ENCODE results near the gene ATP5F1B.

Gene ATP5F1B

DNA sequence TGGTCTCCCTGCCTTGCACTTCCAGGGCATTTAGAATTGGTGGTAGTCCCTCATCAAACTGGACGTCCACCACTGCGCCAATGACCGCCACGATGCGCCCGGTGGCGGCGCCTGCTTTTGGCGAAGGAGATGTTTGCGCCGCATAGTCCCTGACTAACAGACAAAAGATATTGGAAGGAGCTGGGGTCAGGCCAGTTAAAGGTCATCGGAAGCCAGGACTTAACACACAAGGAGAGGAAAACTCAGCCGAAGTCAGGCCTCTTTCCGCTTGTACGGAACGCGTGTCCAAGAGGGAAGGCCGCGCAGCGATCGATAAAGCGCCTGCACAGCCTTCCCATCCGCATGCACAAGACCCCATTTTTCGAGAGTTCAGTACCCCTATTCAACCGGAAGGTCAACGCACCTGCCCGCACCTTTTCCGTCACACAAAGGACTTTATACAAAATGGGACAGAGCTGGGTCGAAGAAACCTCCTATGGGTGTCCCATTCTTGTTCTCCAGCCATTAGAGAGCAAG is 525 bp downstream of the ATP5F1B start:
- no peak for DNase-seq

DNA sequence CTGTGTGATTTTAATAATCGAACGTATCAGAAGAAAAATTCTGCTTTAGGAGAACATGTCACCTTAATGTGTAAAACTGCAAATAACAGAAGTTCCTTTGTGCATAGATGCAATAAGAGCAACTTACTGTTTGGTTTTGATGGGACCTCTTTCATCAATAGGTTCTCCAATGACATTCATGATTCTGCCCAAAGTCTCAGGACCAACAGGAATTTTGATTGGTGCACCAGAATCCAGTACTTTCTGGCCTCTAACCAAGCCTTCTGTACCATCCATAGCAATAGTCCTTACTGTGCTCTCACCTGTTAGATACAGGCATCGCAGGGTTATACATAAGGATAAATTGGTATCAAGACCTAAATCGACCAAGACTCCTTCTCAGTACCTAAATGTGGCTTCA is 1.1 kb downstream of the ATP5F1B start:
- DNase-seq: no peak

DNA sequence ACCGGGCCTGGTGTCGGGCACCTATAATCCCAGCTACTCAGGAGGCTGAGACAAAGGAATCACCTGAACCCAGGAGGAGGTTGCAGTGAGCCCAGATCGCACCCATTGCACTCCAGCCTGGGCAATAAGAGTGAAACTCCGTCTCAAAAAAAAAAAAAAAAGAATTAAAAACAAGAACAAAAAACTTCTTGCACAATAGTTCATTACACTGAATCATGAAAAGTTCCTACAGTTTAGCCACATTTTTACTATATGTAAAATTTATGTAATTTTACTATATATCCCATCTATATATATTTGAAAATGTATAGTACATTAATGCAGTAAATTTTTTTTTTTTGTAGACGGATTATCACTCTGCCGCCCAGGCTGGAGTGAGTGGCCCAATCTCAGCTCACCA is 4.6 kb downstream of the ATP5F1B start:
- DNase-seq: no peak

DNA sequence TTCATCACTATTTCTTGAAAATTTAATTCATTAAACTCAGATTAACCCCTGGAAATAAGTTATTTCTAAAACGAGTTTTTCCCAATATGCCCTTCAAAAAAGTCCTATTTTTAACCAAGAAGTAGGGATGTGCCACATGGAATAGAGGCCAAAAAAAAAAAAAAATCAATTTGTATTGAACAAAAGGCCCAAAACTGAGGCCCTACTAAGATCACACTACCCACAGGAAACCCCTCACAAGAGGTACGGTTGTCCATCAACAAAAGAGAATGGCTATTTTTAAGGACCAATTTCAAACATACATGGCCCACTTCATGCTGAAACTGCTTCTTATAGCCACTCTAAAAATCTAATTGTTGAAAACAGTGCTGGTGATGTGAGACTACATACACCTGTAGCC is 8.2 kb downstream of the ATP5F1B start:
- DNase-seq: no peak

DNA sequence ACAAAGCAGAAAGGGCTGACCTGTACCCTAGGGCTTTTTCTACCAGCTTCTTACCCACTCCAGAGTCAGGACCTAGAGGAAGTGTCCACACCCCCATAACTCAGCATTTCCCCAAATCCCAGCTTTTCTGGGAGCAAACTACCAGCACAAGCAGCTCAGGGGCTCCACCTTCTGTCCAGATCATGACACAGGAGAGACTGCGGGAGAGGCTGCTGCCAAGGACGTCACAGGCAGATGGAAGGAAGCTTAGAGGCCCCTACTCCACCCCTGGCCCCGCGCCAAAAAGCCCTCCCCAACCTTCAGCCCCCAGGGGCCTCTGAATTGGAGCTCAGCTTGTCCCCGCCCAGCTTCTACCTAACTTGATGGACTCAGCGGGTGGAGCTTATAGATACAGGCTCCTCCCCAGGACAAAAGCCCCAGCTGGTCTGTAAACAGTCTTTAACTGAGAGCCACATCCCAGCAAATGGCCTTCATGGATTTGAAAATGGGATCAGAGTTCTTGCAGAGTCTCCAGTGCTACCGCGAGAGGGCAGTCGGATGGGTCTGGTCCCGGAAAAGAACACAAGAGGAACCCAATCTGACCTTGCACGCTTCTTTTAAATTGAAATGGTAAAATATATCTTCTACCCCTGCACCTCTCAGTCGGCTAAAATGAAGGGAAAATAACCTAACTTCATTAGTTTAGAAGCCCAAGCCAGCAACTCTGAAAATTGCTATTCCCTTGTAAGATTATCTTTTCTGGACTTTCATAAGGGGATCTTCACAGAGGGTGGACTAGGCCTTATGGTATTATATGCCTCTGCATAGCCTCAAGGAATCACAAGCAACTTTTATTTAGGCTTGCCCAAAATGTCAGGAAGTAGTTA is 8.9 kb downstream of the ATP5F1B start:
- DNase-seq: peak; percentile 87

DNA sequence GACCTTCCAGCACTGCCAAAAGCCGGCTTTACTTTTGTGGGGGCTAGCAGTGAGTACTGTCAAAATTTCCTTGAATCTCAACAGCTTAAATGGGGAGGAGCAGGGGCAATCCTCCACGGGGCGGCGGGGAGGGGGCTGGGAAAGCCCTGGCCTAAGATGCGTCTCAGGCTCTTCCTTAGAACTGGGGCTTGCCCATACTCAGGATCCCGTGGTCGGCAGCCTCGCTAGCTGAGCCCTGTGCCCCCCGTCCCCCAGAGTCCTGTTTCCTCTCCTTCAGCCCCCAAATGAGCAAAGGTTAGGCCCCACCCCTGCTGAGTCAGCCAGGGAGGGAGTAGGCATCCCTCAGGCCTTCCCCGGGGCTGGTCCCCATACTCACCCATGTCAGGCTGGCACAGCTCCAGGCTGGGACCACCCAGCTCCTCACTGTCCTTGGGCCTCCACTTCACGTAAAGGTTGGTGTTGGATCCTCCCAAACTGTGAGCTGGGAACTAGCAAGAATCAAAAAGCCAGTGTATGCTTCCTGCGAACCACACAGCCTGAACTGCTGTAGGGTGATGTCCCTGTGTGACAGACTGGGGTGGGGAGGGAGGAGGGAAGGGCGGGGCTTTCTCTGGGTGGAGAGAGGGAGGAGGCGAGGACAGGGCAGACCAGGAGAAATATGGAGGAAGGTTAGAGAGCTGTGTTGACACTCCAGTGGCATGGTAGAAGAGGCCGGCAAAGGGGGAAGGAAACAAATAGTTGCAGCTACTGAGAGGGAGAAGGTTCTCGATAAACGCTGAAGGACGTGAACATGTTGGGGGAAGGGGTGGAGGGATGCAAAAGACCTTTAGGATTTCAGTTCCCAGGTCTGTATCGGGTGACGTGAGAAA is 9.7 kb downstream of the ATP5F1B start:
- DNase-seq: peak; percentile 29

DNA sequence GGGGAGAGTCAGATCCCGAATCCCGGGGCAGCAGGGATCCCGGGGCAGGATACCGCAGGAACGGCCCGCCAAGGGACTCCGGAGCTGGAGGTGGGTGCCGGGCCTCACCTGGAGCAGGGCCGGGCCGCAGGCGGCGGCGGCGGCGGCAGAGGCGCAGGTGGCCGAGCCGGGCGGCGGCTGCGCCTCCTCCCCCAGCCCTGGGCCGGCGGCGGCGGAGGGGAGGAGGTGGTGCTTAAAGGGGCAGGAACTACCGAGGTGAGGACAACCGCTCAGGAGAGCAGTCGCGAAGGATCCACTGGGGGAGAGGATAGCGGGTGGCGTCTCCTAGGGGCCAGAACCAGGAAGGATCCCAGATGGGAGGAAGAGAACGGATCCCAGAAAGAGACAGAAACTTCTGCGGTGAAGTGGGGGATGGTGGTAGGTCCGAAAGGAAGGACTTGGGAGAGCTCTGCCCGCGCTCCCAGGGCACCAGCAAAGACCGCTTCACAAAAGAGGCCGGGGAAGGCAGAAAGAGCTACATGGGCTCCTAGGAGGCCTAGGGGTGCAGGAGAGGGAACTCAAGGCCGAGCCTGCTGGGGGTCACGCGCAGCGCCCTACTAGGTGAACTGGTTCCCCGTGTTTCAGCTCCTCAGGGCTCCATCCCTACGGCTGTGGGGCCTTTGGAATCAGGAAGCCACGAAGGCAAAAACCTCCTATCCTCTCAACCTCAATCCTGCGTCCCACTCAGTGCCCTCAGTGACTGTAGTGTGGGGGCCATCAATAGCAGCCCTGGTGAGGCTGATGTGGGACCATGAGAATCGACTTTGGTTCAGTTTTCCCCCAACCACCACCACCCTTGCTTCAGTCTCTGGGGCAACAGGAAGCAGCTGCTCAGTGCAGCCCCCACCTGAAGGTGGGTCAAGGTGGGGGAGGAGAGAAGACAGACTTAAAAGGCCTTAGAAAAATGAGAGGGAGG is 10.7 kb downstream of the ATP5F1B start:
- DNase-seq: no peak

DNA sequence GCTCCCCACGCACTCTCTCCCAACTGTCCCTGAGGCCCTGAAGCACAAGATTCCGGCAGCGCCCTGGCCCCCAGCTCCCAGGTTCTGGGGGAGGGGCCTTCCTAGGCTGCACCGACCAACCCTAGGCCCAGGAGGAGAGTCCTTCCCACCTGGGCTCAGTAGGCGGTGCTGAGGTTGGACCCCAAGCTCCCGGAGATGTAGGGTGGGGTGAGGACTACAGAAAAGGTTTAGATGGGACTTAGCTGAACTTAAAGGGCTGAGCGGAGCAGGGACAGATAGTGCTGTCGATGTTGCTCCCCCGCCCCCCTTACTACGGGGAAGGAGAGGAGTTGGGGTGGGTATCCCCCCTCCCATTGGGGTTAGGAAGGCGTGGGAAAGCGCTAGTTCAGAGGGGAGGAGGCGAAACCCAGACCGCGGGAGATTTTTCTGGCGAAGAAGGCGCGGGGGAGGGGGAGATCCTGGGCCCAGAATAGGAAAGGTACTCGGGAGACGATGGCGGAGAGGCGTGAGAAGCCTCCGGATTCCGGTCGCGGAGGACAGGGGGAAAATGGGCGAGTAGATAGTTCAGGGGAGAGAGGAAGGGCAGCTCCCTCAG is 11.4 kb downstream of the ATP5F1B start:
- no peak for DNase-seq

DNA sequence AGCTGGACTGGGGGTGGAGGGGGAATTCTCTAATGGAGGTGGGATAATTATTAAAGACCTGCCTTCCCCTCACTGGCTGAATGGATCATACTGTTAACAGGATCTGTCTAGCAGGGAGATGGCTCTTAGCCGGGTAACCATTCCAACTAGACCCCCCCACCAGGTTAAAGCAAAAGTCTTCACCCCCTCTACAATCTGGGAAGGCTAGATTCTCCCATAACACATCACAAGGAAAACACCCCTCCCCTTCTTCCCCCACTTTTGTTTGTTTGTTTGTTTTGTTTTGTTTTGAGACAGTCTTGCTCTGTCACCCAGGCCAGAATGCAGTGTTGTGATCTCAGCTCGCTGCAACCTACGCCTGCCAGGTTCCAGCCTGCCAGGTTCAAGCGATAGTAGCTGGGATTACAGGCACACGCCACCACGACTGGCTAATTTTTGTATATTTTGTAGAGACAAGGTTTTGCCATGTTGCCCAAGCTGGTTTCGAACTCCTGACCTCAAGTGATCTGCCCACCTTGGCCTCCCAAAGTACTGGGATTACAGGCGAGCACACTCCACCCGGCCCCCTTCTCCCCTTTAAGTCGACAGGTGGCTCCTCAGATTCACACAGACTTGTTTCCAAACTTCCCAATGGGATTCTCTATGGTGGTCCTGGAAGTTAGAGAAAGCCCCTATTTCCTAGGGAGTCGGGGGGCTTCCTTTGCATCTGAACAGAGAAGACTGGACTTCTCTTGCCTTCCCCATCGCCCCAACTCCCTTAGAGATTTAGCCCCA is 12.1 kb downstream of the ATP5F1B start:
- no peak for DNase-seq

DNA sequence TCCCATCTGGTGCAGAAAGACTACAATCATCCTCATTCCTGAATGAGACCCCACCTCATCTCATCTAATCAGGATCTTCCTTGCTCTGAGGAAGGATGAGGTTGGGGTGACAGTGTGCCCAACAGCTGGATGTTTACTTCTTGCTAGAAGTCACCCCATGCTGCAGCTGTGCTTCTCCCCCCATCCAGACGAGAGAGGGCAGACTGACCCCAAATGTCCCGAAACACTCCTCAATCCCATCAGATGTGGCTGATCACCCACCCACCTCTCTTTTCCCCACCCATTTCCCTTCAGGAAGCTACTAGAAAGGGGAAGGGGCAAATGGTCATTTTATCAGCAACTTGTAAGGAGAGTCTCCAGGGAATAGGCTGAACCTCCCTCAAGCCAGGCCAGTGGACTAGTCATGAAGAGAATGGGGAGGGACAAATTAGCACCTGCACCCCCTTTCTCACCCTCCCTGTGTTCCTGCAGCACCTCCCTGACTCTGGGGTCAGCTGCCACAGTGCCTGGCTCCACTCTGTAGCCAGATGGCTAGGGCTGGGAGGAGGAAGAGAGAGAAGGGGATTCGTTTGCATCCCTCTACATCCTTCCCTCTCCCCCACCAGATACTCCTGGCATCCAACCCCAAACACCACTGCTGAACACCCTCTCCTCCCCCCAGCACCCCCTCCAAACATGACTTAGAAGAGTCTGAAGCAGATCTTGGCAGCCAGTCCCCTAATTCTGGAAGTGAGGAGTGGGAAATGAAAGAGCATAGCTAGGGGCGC is 12.9 kb downstream of the ATP5F1B start:
- DNase-seq: no peak

DNA sequence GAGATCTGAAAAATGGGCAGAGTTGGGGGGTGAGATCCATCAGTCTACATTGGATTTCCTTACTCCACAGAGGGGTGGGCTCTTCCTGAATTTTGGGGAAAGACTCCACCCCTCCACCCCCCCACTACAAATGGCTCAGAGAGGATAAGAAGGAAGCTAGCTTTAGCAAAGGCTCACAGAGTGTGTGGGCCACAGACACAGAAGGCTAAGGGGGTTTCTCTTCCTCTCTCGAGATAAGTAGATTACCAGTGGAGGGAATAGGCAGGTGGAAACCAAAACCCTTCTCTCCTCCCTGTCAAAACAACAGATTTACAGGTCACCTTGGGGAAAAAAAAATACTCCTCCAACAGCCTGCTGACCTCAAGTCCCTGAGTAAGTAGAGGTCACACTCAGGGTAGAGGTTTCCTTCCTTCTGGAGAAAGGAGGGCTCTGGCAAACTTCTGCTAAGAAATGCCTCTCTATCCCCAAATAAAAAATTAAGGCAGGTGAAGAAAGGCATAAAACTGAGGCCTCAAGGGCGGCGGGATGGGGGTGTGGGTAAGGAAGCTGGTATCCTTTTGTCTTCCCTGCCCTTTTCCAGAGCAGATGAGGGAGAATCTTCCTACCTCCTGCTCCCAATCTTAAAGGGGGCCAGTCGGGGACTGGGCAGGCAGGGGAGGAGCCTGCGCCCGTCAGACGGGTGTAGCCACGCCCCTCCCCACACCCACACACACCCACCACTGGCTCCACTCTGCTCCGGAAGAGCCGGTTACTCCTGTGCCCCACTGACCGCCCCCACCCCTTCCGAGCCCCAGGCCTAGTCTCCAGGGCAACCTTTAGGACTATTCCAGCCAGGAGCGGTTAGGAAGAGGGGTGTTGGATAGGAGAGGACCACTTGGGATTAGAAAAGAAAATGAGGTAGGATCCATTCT is 13.7 kb downstream of the ATP5F1B start:
- DNase-seq: no peak

DNA sequence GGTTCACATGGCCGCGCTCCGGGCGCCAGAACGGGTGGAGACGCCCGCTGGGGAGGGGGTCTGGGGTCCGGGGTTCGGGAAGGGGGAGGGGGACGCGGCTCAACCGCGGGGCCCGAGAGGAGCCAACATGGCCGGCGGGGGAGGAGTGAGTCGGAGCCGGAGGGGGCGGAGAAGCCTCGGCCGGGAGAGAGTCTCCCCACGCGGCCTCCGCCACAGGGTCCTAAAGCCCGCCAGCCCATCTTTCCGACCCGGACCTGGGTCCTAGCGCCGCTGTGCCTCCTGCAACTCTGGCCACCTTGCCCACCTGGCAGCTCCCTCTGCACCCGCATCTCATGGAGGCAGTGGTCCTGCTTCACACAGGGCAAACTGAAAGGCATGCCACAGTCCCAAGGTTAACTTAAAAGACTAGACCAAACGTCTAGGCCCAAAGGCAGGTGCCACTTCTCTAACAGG is 15.6 kb downstream of the ATP5F1B start, which contains the start of gene BAZ2A:
TSS of gene BAZ2A (minus strand) at position 147 of the 453 bp plus-strand sequence. CDS start 12,796 bp downstream, outside the sequence.
- peak; percentile 29 for DNase-seq

DNA sequence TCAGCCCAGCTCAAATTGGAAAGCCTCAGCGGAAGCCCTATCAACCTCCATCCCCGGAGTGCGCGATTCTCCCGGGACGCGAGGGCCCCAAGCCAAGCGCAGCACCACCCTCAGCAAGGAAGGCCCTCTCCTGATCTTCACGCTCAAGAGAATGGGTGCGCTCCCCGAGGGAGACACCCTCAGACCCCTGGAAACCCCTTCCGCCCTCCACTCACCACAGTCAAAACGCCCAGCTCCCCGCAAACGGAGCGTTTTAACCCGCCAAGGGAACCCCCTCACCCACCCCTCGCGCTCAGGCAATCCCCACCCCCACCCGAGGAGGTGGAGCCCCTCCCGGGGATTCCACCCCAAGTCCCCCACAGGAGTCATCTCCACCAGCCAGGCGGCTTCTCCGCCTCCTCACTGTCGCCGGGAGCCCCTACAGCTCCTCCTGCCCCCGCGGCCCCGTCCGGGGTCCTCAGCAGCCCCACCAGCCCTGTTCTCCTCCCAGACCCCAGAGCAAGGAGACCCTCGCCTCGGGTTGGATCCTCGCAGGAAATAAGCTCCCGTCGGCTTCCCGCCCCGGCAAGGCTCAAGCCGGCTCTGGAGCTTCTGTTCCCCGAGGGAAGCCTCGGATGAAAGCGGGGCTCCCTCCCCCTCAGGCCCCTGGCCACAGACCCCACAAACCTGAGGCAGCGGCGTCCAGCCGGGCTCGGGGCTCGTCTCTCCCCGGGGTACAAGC is 16.2 kb downstream of the ATP5F1B start:
- no peak for DNase-seq

DNA sequence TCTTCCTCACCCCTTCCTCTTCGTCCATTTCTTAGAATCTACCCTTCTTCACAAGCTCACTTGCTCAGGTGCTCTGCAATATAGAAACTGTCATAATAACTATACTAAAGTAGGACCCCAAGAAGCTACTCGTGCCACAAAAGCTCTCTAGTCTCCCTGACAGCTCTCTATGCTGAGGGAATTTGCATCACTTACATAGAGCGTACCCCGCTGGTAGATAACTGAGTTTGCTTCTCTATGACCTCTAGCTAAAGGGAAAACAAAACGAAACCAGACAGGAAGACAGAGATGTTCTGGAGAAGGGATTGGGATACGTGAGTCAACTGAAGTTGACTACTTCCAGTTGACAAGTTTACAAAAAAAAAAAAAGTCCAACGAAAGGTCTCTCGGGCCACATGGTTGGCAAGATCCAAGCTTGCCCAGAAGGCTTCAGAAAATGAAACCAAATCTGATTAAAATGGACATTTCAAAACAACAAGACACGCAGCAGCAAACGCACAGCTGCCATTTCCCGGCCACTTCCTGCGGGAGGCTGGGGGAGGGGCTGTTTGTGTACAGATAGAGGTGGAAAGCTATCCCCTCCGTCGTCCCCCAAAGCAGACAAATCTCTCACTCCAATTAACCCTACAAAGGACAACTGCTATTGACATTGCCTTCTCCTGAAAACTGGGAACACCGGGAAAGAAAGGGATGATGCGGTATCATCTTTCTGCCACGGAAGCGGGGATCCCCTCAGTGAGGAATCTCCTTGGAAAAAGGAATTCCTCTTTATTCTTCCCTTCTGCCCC is 16.9 kb downstream of the ATP5F1B start:
- DNase-seq: no peak

DNA sequence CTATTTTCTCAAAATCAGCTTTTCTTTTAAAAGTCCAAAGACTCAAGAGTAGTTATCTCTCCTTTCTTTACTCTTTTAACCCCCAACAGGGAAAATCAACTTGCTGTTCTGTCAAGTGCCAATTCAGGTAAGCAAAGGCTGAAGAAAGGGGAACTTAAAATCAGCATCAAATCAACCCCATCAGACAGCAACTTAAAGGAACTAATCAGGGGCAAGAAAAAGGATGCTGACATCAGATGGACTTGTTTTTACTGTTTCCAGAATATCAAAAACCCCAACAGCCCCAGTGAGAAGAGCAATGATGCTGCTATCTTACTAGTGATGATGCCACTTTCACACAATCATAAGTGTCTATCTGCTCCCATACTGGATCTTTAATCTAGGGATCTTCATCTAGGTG is 19.1 kb downstream of the ATP5F1B start:
- no peak for DNase-seq

DNA sequence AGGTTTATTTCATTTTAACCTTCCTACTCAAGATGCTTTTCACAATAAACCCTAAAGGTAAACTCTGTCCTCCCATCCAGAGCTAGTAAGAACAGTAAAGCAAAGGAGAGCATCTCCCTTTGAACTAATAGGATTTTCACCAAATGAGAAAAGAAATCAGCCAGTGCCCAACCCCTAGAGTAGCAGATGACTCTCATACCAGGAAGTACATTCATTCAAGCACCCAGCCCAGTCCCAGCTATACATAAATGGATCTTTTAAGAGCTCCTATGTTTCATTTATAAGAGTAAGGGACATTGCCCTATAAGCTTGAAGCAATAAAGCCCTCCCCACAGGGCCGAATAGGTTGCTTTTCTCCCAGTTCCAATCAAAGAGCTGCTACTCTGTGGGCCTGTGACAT is 23.2 kb downstream of the ATP5F1B start:
- DNase-seq: no peak

DNA sequence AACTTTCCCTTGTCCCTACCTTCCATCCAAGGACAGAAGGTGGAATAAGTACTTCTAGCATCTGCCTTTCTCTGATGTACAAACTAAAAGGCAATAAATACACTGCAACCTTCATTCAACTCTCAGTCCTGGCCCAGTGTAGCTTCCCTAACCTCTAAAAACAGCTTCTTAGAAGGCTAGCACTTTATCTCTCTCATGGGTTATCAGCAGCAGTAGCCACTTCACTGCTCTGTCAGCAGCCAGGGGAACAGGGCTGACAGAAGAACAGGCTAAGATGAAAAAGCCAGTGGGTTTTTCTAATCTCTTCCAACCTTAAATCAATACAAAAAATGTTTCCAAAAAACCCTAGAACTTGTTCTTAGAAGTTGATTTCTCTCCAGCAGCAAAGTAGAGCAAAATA is 28.9 kb downstream of the ATP5F1B start:
- no peak for DNase-seq

DNA sequence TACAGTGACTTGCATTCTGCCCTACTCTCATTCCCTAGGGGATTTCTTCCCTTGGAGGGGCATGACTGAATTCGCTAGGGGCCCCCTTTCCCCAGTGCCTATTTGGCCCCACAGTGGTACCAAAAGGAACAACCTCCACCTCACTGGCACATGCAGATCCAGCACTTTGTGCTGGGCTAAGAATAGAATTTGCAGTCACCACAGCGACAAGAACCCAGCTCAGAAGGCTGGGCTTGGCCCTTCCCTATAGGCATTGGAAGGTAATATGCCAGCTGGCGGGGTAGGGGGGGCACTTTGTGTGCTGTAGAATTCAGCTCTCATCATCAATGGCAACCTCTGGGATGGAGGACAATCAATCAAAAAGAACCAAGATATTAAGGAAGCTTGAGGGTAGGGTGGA is 29.5 kb downstream of the ATP5F1B start:
- no peak for DNase-seq
